Muscle layer of duodenum (tissue), 2 donors: ENCODE data around the gene LCAT.
A peak's percentile ranks its signal among the peaks of the same experiment; 100 is the strongest.

Source experiments
- H3K27ac ChIP-seq: one replicate; pipeline ENCODE4 v1.7.0; 2013; ENCODE audit warnings: mild to moderate bottlenecking, low read length
- H3K27me3 ChIP-seq: one replicate; pipeline ENCODE4 v1.7.0; 2013; ENCODE audit warnings: low read depth, mild to moderate bottlenecking, control low read depth, low read length
- H3K36me3 ChIP-seq, 2 donors: one replicate each; pipeline ENCODE4 v1.7.0; 2013; ENCODE audit warnings: low read length in 2 of 2, control low read depth in 1 of 2, mild to moderate bottlenecking in 1 of 2; ENCODE audit not compliant: insufficient read depth in 2 of 2, control insufficient read depth in 1 of 2
- H3K4me1 ChIP-seq, 2 donors: one replicate each; pipeline ENCODE4 v1.7.0; 2013; ENCODE audit warnings: low read length in 2 of 2, mild to moderate bottlenecking in 2 of 2, control low read depth in 1 of 2, moderate library complexity in 1 of 2; ENCODE audit not compliant: insufficient read depth in 2 of 2, control insufficient read depth in 1 of 2
- H3K4me3 ChIP-seq, 2 donors: one replicate each; pipeline ENCODE4 v1.7.0; 2013; ENCODE audit warnings: low read length in 2 of 2, low read depth in 1 of 2, mild to moderate bottlenecking in 1 of 2
- H3K9me3 ChIP-seq, 2 donors: one replicate each; pipeline ENCODE4 v1.7.0; 2013; ENCODE audit warnings: low read length in 2 of 2, control low read depth in 1 of 2, mild to moderate bottlenecking in 1 of 2; ENCODE audit not compliant: control insufficient read depth in 1 of 2
- donor health status: healthy.

Gene LCAT

DNA sequence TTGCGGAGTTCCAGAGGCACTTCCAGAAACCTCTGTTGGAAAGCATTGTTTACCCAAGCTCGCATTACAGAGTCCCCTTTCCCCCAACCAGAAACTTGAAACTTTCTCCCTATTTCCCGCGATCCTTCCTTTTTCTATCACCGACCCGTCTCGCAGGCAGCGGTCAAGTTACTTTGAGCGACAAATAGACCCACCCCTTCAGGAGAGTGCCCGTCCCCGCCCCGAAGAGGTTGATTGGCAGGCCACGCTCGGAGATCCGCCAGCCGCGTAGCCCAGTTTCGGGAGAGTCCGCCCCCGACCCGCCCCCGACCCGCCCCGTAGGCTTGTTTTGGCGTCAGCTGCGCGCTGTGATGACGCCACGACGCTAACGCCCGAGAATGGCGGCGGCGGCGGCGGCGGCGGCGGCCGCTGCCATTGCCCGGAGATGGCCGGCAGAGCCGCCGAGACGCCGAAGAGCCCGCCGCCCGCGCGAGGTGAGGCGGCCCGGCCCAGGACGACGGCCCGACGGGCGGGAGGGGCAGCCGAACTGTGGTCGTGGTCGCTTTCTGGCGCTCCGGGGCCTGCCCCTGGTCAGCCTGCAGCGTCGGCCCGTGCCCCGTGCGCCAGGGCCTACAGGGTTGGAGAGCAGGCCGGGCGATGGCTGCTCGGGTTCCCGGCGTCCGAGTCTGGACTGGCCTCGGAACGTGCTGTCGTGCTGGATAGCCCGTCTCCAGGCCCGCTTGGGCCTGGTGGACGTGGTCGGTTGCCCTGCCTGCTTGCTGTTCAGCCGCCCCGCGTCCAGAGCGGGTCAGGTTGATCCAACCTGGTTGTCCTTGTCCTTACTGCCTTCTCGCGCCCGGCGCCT, 50.8 kb downstream of the LCAT start, which contains the start of gene PSKH1:
TSS of gene PSKH1 (plus strand) at position 356 of the 844 bp plus-strand sequence. CDS start 15,496 bp downstream, outside the sequence.
- Histone ChIP-seq H3K36me3 (no peaks in the 10 kb centered on the region), H3K27ac (peak within 1 kb of the TSS; percentile 92), H3K4me1 (peaks cover 15 to 31% of the 10 kb centered on the region in 2 donors), H3K9me3 (no peaks in the 10 kb centered on the region), H3K27me3 (no peaks in the 10 kb centered on the region), H3K4me3 (peak within 1 kb of the TSS; percentile 85 to 95)

- peak overlapping the region; percentile 59 to 78 for H3K4me3 ChIP-seq
- H3K4me1 ChIP-seq: peaks cover 15 to 30% of the 10 kb centered on the region in 2 donors
- H3K27me3 ChIP-seq: no peaks in the 10 kb centered on the region
- H3K36me3 ChIP-seq: no peaks in the 10 kb centered on the region
- H3K27ac ChIP-seq: peak overlapping the region; percentile 54
- H3K9me3 ChIP-seq: no peaks in the 10 kb centered on the region
Observed at GRCh38 chr16:67892375-67892774, 51.5 kb downstream of the LCAT start.
